ENCODE data around the gene LY86. TPM values are rescaled to one million over a fixed set of nuclear protein-coding genes. Genes with fewer than 3 reads are reported as not detected.

Gene LY86
- total and polyA plus RNA-seq, 9 of the 15 experiments (the other 6 are each of a cell fraction or from before 2014, with no cell fraction given): 0.08 to 0.20 TPM; not detected in 7

- 0% methylated on average over 3 of the region's 3 CpGs for WGBS (ENCODE audit: insufficient coverage, low coverage, missing lambda C conversion rate)
- Histone ChIP-seq H3K9ac (ENCODE audit: insufficient read depth in 1 of 2, low read depth in 2 of 2, low read length in 2 of 2) (no peak overlapping the region), H3K36me3 (ENCODE audit: control insufficient read depth, insufficient read depth, low read length) (no peaks in the 10 kb centered on the region), H3K4me1 (replicated peaks in 1 of 2; ENCODE audit: control insufficient read depth in 2 of 2, insufficient read depth in 2 of 2, low read length in 2 of 2) (no peaks in the 10 kb centered on the region), H3K4me3 (no peak overlapping the region), H3K27ac (ENCODE audit: extremely low read depth, low read depth, low read length) (no peak overlapping the region), H3K27me3 (ENCODE audit: control insufficient read depth in 2 of 2, insufficient read depth in 2 of 2, low read length in 2 of 2) (peaks cover 2 to 7% of the 10 kb centered on the region in 2 experiments; a peak in 3 of 5 replicates), H3K9me1 (ENCODE audit: control insufficient read depth, insufficient read depth, low read length) (no peaks in the 10 kb centered on the region), H2AFZ (ENCODE audit: low read depth, low read length) (no peak overlapping the region), H3K79me2 (ENCODE audit: control insufficient read depth, insufficient read depth, low read length) (no peaks in the 10 kb centered on the region), H3K4me2 (ENCODE audit: insufficient read depth, low read length) (no peak overlapping the region), H4K20me1 (replicated peaks; ENCODE audit: control insufficient read depth, insufficient read depth, low read length) (no peaks in the 10 kb centered on the region), H3K9me3 (replicated peaks; ENCODE audit: control insufficient read depth, insufficient read depth, low read depth, low read length) (no peaks in the 10 kb centered on the region)
- no TSS peak for BruUV-seq (replicated peaks)
- intact Hi-C loops (cut with micrococcal nuclease): no loop called here
- ATAC-seq (no peak), FAIRE-seq (no peak), DNase-seq (ENCODE audit: extremely low read depth in 1 of 4, low spot score in 3 of 4) (no peak)
- CTCF ChIA-PET (ENCODE audit: low intra/inter-chr PET ratio): no interaction called here
- POLR2A ChIA-PET: no interaction called here
- in situ Hi-C loops (cut with MboI): no loop called here
- no peak for TF ChIP-seq ZNF512 (tag; IDR thresholded peaks at IDR 0.05)
- no peak for TF ChIP-seq CLOCK (CRISPR knock-in tag; IDR thresholded peaks at IDR 0.05; ENCODE audit: borderline replicate concordance)
- TF ChIP-seq HBP1 (CRISPR knock-in tag; IDR thresholded peaks at IDR 0.05): no peak
- TF ChIP-seq FOXM1 (IDR thresholded peaks at IDR 0.05; ENCODE audit: low read depth): no peak
- TF ChIP-seq FOXM1 (CRISPR knock-in tag; IDR thresholded peaks at IDR 0.05; ENCODE audit: low read depth): no peak
- TF ChIP-seq MYBL2 (IDR thresholded peaks at IDR 0.05; ENCODE audit: low read depth): no peak
- TF ChIP-seq MYBL2 (CRISPR knock-in tag; IDR thresholded peaks at IDR 0.05; ENCODE audit: borderline replicate concordance): no peak
- no peak for TF ChIP-seq REST (IDR thresholded peaks at IDR 0.05; ENCODE audit: borderline replicate concordance)
- TF ChIP-seq REST (CRISPR knock-in tag; IDR thresholded peaks at IDR 0.05; ENCODE audit: low read depth): no peak
These were observed 7.5 kb upstream of the LY86 start for GRCh38 chr6:6581054-6581453.
